Tibial nerve (tissue), 4 donors: ENCODE results near the gene NEXN. TPM values are rescaled to one million over a fixed set of nuclear protein-coding genes. Genes with fewer than 3 reads are reported as not detected.

Source experiments
- DNase-seq, 2 donors: peaks; one replicate each; pipeline ENCODE4 v3.0.0-alpha.2; 2019; ENCODE audit warnings: low spot score in 2 of 2
- H3K27ac ChIP-seq, 4 donors: fragments of 200-600 bp; sonication (generic) in 3 of 4; one replicate each; pipeline ENCODE4 v1.5.1; 2017 to 2019; ENCODE audit warnings: mild to moderate bottlenecking in 1 of 4
- H3K27me3 ChIP-seq, 2 donors: fragments of 200-600 bp; sonication (generic) in 1 of 2; one replicate each; pipeline versions ENCODE4 v1.5.1 to v1.6.0; 2017 to 2019
- H3K36me3 ChIP-seq, 3 donors: fragments of 200-600 bp; sonication (generic); one replicate each; pipeline ENCODE4 v1.5.1; 2018 to 2019
- H3K4me1 ChIP-seq, 4 donors: fragments of 200-600 bp; sonication (generic) in 3 of 4; one replicate each; pipeline ENCODE4 v1.5.1; 2017 to 2019
- H3K4me3 ChIP-seq, 4 donors: fragments of 200-600 bp; sonication (generic) in 3 of 4; one replicate each; pipeline ENCODE4 v1.5.1; 2017 to 2019; ENCODE audit warnings: mild to moderate bottlenecking in 1 of 4, moderate library complexity in 1 of 4
- H3K9me3 ChIP-seq, 4 donors: fragments of 200-600 bp; sonication (generic) in 3 of 4; one replicate each; pipeline ENCODE4 v1.5.1; 2017 to 2019
- EP300 ChIP-seq, 2 donors: sonication (generic); formaldehyde crosslinking; IDR thresholded peaks; one replicate each; pipeline ENCODE4 v1.6.1; 2017; ENCODE audit warnings: antibody characterized with exemption in 2 of 2, mild to moderate bottlenecking in 1 of 2
- POLR2A ChIP-seq, 2 donors: fragments of 450-650 bp; IDR thresholded peaks; one replicate each; pipeline ENCODE4 v1.6.1; 2017; ENCODE audit warnings: antibody characterized with exemption in 2 of 2, mild to moderate bottlenecking in 2 of 2, moderate library complexity in 2 of 2
- WGBS, 2 donors: methylation state at CpG; one replicate each; pipeline ENCODE4 v1.1.5; 2018; 5-methylcytosine and 5-hydroxymethylcytosine counted together
- total RNA-seq, 4 donors: library from RNA; depleted of rRNA; stranded (reverse); fragments of >200 nt; gene quantifications; one replicate each; pipeline ENCODE4 v1.1.0, GENCODE V29; 2016
- TF ChIP-seq, protein P1 (sequence below), 5 experiments: fragments of 200-600 bp in 3 of 5; fragments of 450-650 bp in 2 of 5; sonication (generic) in 3 of 5; IDR thresholded peaks; one replicate each; pipeline ENCODE4 v1.5.1; 2016 to 2019; ENCODE audit warnings: antibody characterized with exemption in 5 of 5, mild to moderate bottlenecking in 3 of 5, moderate library complexity in 2 of 5

Gene NEXN
- total RNA-seq, 4 donors from 2014 or later = 18.0 to 22.8 (median 20.5) TPM

DNA sequence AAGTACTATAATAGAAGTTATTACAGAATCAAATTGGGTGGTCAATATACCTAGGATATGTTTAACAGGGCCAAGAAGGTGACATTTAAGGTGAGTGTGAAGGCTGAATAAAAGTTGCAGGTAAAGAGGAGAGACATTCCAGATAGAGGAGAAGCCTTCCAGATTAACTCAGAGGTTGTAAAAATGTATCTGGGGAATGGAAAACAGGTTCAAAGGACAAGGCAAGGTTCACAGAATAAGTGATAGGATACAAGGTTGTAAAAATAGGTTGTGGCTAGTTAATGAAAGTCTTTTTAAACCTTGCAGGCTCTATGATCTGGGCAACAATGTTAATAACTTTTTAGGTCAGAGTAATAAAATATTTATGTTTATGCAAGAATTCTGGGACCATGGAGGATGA is 50.2 kb downstream of the NEXN start:
- Histone ChIP-seq H3K4me1 (no peaks in the 10 kb centered on the region), H3K36me3 (peaks cover 0 to 39% (median 0%) of the 10 kb centered on the region in 3 donors), H3K4me3 (no peak overlapping the region), H3K27me3 (no peaks in the 10 kb centered on the region), H3K9me3 (peaks cover 0 to 11% (median 0%) of the 10 kb centered on the region in 4 donors), H3K27ac (no peak overlapping the region)
- TF ChIP-seq, protein P1, sequence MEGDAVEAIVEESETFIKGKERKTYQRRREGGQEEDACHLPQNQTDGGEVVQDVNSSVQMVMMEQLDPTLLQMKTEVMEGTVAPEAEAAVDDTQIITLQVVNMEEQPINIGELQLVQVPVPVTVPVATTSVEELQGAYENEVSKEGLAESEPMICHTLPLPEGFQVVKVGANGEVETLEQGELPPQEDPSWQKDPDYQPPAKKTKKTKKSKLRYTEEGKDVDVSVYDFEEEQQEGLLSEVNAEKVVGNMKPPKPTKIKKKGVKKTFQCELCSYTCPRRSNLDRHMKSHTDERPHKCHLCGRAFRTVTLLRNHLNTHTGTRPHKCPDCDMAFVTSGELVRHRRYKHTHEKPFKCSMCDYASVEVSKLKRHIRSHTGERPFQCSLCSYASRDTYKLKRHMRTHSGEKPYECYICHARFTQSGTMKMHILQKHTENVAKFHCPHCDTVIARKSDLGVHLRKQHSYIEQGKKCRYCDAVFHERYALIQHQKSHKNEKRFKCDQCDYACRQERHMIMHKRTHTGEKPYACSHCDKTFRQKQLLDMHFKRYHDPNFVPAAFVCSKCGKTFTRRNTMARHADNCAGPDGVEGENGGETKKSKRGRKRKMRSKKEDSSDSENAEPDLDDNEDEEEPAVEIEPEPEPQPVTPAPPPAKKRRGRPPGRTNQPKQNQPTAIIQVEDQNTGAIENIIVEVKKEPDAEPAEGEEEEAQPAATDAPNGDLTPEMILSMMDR (IDR thresholded peaks at IDR 0.05) = no peak
- TF ChIP-seq EP300 (IDR thresholded peaks at IDR 0.05) (no peak), POLR2A (IDR thresholded peaks at IDR 0.05) (no peak)
- no peak for DNase-seq

DNA sequence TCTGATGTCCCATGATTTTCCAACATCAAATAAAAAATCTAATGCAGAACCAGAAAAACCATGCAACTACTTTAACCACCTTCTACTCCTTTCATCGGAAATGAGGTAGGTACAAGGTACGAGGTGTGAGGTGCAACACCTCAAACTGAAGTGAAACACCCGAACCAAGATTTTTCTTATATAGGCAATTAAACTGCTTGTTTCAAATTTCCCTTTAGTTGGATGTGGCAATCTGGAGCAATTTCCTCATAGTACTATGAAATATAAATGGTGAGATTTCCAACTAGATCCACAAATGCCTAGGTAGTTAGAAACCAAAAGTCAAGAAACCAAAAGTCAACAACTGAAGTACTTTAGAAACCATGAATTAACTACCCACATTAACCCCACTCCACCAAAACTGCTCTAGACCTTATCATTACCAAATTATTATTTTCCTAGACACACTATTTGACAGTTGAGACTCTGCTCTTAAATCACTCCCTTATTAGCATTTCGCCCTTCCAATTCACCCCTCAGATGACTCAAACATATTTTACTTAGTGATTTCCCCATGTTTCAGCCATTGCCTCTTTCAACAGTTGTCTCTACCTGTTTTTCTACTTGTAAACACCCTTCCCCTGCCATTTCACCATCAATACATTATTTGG is 52.6 kb downstream of the NEXN start:
- H3K36me3 ChIP-seq = peaks cover 0 to 62% (median 0%) of the 10 kb centered on the region in 3 donors

DNA sequence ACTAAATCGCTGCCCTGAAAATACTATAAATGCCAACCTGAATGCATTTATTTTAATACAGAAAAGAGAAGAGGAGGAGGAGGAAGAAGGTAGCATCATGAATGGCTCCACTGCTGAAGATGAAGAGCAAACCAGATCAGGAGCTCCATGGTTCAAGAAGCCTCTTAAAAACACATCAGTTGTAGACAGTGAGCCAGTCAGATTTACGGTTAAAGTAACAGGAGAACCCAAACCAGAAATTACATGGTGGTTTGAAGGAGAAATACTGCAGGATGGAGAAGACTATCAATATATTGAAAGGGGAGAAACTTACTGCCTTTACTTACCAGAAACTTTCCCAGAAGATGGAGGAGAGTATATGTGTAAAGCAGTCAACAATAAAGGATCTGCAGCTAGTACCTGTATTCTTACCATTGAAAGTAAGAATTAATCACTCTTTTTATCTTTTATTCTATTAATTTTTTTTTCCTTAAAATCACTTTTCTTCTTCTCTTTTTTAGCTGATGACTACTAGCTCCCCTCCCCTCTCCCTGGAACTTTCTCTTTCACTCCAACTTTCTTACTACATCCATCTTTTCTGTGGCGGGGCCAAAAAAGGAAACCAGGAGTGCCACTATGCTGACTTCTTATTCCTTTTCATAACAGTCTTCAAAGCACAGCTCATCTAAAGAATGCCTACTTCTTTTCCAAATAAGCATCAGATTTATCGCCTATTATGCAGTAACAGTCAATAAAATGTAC is 54.1 kb downstream of the NEXN start:
- Histone ChIP-seq H3K36me3 (peaks cover 0 to 66% (median 0%) of the 10 kb centered on the region in 3 donors), H3K27ac (no peak overlapping the region), H3K27me3 (no peaks in the 10 kb centered on the region), H3K4me1 (no peaks in the 10 kb centered on the region), H3K4me3 (no peak overlapping the region), H3K9me3 (peaks cover 0 to 11% (median 0%) of the 10 kb centered on the region in 4 donors)
- DNase-seq = no peak
- 97 to 98% methylated on average over 4 of the region's 4 CpGs for WGBS, 2 donors
- no peak for TF ChIP-seq POLR2A (IDR thresholded peaks at IDR 0.05)
- no peak for TF ChIP-seq EP300 (IDR thresholded peaks at IDR 0.05)
- TF ChIP-seq, protein P1 (IDR thresholded peaks at IDR 0.05) = no peak

More for the DNA sequence above, 52.6 kb downstream of the NEXN start:
- Histone ChIP-seq H3K4me3 (no peak overlapping the region), H3K27me3 (no peaks in the 10 kb centered on the region), H3K27ac (no peak overlapping the region), H3K9me3 (peaks cover 0 to 11% (median 0%) of the 10 kb centered on the region in 4 donors), H3K4me1 (no peaks in the 10 kb centered on the region)
- no peak for DNase-seq
- WGBS, 2 donors = 95% methylated on average over 4 of the region's 4 CpGs
- TF ChIP-seq EP300 (IDR thresholded peaks at IDR 0.05) (no peak), POLR2A (IDR thresholded peaks at IDR 0.05) (no peak)
- TF ChIP-seq, protein P1 (IDR thresholded peaks at IDR 0.05) = no peak

DNA sequence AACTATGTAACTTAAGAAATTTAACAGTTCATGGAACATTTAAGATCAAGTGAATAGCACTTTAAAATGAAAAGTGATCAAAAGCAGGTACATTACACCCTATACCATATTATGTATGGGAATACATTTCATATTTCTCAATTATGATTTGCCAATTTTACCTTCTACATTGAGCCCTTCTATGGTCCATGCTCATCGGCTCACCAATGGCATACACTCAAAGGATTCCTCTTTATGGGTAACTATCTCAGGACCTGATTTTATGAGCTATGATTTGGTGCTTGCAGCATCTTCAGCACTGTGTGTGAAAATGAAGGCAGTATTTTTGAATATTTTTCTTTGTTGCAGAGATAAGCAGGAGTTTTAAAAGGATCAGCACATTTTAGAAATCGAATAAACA is 56.9 kb downstream of the NEXN start:
- no peaks in the 10 kb centered on the region for H3K9me3 ChIP-seq
- peaks cover 0 to 14% (median 4%) of the 10 kb centered on the region in 4 donors for H3K4me1 ChIP-seq
- no peak overlapping the region for H3K27ac ChIP-seq
- peaks cover 0 to 62% (median 0%) of the 10 kb centered on the region in 3 donors for H3K36me3 ChIP-seq
- no peaks in the 10 kb centered on the region for H3K27me3 ChIP-seq
- TF ChIP-seq, protein P1 (IDR thresholded peaks at IDR 0.05) = no peak
- TF ChIP-seq EP300 (IDR thresholded peaks at IDR 0.05) (no peak), POLR2A (IDR thresholded peaks at IDR 0.05) (no peak)
- H3K4me3 ChIP-seq = no peak overlapping the region
- WGBS, 2 donors = 95 to 96% methylated on average over 2 of the region's 2 CpGs
- DNase-seq = no peak

DNA sequence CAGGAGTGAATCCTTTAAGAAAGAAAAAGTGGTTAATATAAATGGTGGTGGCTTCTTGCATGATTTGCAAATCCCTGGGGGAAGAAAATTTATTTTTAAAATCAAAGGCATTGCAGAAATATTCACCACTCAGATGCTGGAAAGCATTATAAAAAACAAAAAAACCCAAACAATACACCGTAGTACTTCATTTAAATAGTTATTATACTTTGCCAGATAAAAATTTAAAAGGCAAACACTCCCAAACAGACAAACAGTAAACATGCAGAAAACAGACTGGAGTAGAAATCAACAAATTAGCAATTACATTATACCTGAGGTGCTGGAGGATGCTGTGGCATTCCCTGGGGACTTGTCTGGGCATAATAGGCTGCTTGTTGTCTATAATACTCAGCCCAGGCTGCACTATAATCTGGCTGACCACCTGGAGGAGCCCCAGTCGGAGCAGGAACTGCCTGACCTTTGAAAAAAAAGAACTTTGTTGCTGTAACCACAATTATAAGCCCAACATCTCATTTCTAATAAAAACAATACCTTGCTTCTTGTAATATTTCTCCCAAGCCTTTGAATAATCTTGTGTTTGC is 60.5 kb downstream of the NEXN start:
- peaks cover 0 to 66% (median 7%) of the 10 kb centered on the region in 3 donors for H3K36me3 ChIP-seq
- WGBS, 2 donors = 29 to 34% methylated on average over 2 of the region's 2 CpGs
- H3K27ac ChIP-seq = peak overlapping the region in 1 of 4 donors; percentile 8
- no peak for DNase-seq
- no peak overlapping the region for H3K4me3 ChIP-seq
- no peaks in the 10 kb centered on the region for H3K27me3 ChIP-seq
- no peaks in the 10 kb centered on the region for H3K9me3 ChIP-seq
- peaks cover 0 to 18% (median 4%) of the 10 kb centered on the region in 4 donors for H3K4me1 ChIP-seq
- TF ChIP-seq POLR2A (IDR thresholded peaks at IDR 0.05) (no peak), EP300 (IDR thresholded peaks at IDR 0.05) (no peak)
- TF ChIP-seq, protein P1 (IDR thresholded peaks at IDR 0.05) = no peak
